Measurements from ENCODE around the gene SH3RF3.

The SH3RF3 gene

GRCh38 chr2:109497911-109498870 is 369.2 kb downstream of the SH3RF3 start:
- DNase-seq (ENCODE audit: low read depth) = no peak
- no peak for TF ChIP-seq CTCF (IDR thresholded peaks at IDR 0.05; ENCODE audit: control insufficient read depth, insufficient read depth, low read depth, low read length, missing control alignments)
- H3K4me3 ChIP-seq (ENCODE audit: control insufficient read depth, low read depth, low read length) = no peak overlapping the region

- TF ChIP-seq CTCF (IDR thresholded peaks at IDR 0.05; ENCODE audit: control insufficient read depth, insufficient read depth, low read depth, low read length, missing control alignments) = no peak
- DNase-seq (ENCODE audit: low read depth) = no peak
- no peak overlapping the region for H3K4me3 ChIP-seq (ENCODE audit: control insufficient read depth, low read depth, low read length)
Measured at GRCh38 chr2:109498906-109499305, 369.9 kb downstream of the SH3RF3 start.

- no peak for DNase-seq (ENCODE audit: low read depth)
- no peak overlapping the region for H3K4me3 ChIP-seq (ENCODE audit: control insufficient read depth, low read depth, low read length)
- no peak for TF ChIP-seq CTCF (IDR thresholded peaks at IDR 0.05; ENCODE audit: control insufficient read depth, insufficient read depth, low read depth, low read length, missing control alignments)
Measured at GRCh38 chr2:109499566-109499965, 370.6 kb downstream of the SH3RF3 start.

GRCh38 chr2:109500910-109501309 is 371.9 kb downstream of the SH3RF3 start:
- no peak for TF ChIP-seq CTCF (IDR thresholded peaks at IDR 0.05; ENCODE audit: control insufficient read depth, insufficient read depth, low read depth, low read length, missing control alignments)
- no peak overlapping the region for H3K4me3 ChIP-seq (ENCODE audit: control insufficient read depth, low read depth, low read length)
- no peak for DNase-seq (ENCODE audit: low read depth)

GRCh38 chr2:109501461-109501860 is 372.5 kb downstream of the SH3RF3 start:
- no peak for TF ChIP-seq CTCF (IDR thresholded peaks at IDR 0.05; ENCODE audit: control insufficient read depth, insufficient read depth, low read depth, low read length, missing control alignments)
- no peak for DNase-seq (ENCODE audit: low read depth)
- H3K4me3 ChIP-seq (ENCODE audit: control insufficient read depth, low read depth, low read length) = no peak overlapping the region

- no peak for TF ChIP-seq CTCF (IDR thresholded peaks at IDR 0.05; ENCODE audit: control insufficient read depth, insufficient read depth, low read depth, low read length, missing control alignments)
Measured at GRCh38 chr2:109503191-109503590, 374.2 kb downstream of the SH3RF3 start.

More at GRCh38 chr2:109503191-109503590, 374.2 kb downstream of the SH3RF3 start:
- DNase-seq (ENCODE audit: low read depth) = no peak
- H3K4me3 ChIP-seq (ENCODE audit: control insufficient read depth, low read depth, low read length) = no peak overlapping the region
